ENCODE data around the gene CNOT1.
"Not testable (repeated sequence)": the region's sequence is repeated elsewhere in the genome, so short reads cannot be mapped to it uniquely, and the experiment has no call there.

CNOT1 gene

GRCh38 chr16:58503166-58503862 is 126.3 kb downstream of the CNOT1 start:
- DNase-seq (ENCODE audit: low read depth): no peak

- no peak for DNase-seq (ENCODE audit: low read depth)
Measured at GRCh38 chr16:58502217-58502921, 127.3 kb downstream of the CNOT1 start.

- DNase-seq (ENCODE audit: low read depth): no peak
Measured at GRCh38 chr16:58501242-58502131, 128.1 kb downstream of the CNOT1 start.

GRCh38 chr16:58500430-58501241 is 129.0 kb downstream of the CNOT1 start:
- DNase-seq (ENCODE audit: low read depth): no peak

- DNase-seq (ENCODE audit: low read depth): peak; percentile 63
Measured at GRCh38 chr16:58499615-58500351, 129.8 kb downstream of the CNOT1 start, which contains the start of gene NDRG4. Gene NDRG4, plus strand, starts transcription at chr16:58500143. Its CDS starts 106 bp downstream, at chr16:58500249.

- DNase-seq (ENCODE audit: low read depth): no peak
Measured at GRCh38 chr16:58499092-58499511, 130.5 kb downstream of the CNOT1 start.

- no peak for DNase-seq (ENCODE audit: low read depth)
Measured at GRCh38 chr16:58498341-58499091, 131.1 kb downstream of the CNOT1 start.

- no peak for DNase-seq (ENCODE audit: low read depth)
Measured at GRCh38 chr16:58497935-58498334, 131.7 kb downstream of the CNOT1 start.

GRCh38 chr16:58497468-58497867 is 132.2 kb downstream of the CNOT1 start:
- no peak for DNase-seq (ENCODE audit: low read depth)

- no peak for DNase-seq (ENCODE audit: low read depth)
Measured at GRCh38 chr16:58495521-58496331, 133.9 kb downstream of the CNOT1 start.

- peak; percentile 95 for DNase-seq (ENCODE audit: low read depth)
Measured at GRCh38 chr16:58494981-58495520, 134.6 kb downstream of the CNOT1 start.

GRCh38 chr16:58493756-58494431 is 135.7 kb downstream of the CNOT1 start:
- no peak for DNase-seq (ENCODE audit: low read depth)

GRCh38 chr16:58492735-58493134 is 136.9 kb downstream of the CNOT1 start:
- no peak for DNase-seq (ENCODE audit: low read depth)

GRCh38 chr16:58492066-58492465 is 137.6 kb downstream of the CNOT1 start:
- DNase-seq (ENCODE audit: low read depth): no peak

GRCh38 chr16:58490539-58490938 is 139.1 kb downstream of the CNOT1 start:
- not testable (repeated sequence) for DNase-seq (ENCODE audit: low read depth)

- no peak for DNase-seq (ENCODE audit: low read depth)
Measured at GRCh38 chr16:58490065-58490464, 139.6 kb downstream of the CNOT1 start.

- DNase-seq (ENCODE audit: low read depth): no peak
Measured at GRCh38 chr16:58488531-58488930, 141.1 kb downstream of the CNOT1 start.
